Measurements from ENCODE around the gene PSME4. TPM values are rescaled to one million over a fixed set of nuclear protein-coding genes. Genes with fewer than 3 reads are reported as not detected.

Gene PSME4
- total and polyA plus RNA-seq, 2 of the 13 experiments (the other 11 are each of a cell fraction or from before 2014, with no cell fraction given) = 52.1 to 77.8 TPM

DNA sequence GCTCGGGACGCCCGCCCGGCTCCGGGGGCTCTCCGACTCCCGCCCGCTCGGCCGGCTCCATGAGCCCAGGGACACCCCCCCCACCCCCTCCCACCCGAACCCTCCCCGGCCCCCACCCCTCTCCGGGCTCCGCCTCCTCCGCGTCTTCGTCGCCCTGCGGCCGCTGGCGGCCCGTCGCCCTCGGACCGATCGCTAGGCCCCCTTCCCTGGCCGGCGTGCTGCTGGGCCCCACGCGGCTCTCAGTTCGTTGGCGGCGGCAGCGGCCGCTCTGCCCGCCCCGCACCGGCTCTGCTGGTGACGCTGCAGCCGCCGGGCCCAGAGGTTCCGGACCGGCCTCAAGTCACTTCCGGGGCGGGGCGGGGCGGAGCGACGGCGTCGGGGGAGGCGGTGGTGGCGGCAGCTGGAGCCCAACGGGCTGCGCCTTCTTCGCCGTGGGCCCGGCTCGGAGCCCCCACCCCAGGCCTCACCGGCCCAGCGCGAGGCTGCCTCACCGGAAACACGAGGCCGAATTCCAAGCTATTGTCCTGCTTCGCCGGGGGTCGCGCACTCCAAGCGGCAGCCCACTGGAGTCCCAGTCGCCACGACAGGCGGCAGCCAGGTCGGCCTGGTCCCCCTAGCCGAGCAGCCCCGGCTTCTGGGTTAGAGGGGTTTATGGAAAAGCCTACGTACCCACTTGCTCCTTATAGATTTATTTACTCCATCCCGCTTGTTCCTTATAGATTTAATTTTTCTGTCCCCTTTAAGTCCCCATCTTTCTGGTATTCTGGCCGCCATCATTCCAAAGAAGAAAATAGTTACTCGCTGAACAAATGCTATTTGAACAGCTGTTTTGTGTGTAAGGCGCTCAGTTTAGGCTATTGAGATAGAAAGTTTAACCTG, at the start of gene PSME4 (continued):
- TF ChIP-seq MYC (CRISPR knock-in tag; IDR thresholded peaks at IDR 0.05; ENCODE audit: borderline replicate concordance) = peak; percentile 99
- 0 out of 2 replicates have a peak, but pooled peaks have one; percentile 88 for TF ChIP-seq ZNF567 (CRISPR knock-in tag; IDR thresholded peaks at IDR 0.05; ENCODE audit: borderline replicate concordance)
- TF ChIP-seq, protein P1, sequence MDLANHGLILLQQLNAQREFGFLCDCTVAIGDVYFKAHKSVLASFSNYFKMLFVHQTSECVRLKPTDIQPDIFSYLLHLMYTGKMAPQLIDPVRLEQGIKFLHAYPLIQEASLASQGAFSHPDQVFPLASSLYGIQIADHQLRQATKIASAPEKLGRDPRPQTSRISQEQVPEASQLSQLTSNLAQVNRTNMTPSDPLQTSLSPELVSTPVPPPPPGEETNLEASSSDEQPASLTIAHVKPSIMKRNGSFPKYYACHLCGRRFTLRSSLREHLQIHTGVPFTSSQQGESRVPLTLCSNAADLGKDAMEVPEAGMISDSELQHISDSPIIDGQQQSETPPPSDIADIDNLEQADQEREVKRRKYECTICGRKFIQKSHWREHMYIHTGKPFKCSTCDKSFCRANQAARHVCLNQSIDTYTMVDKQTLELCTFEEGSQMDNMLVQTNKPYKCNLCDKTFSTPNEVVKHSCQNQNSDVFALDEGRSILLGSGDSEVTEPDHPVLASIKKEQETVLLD (CRISPR knock-in tag; IDR thresholded peaks at IDR 0.05; ENCODE audit: low read depth) = peak; percentile 95
- TF ChIP-seq ZNF557 (CRISPR knock-in tag; IDR thresholded peaks at IDR 0.05) = peak; percentile 61; the same call in 1 of the 2 replicates
- no peak for TF ChIP-seq CEBPG (CRISPR knock-in tag; IDR thresholded peaks at IDR 0.05)
- no peak for TF ChIP-seq HNRNPLL (IDR thresholded peaks at IDR 0.05; ENCODE audit: low read depth, low read length, poor library complexity, severe bottlenecking)
- no peak for TF ChIP-seq TBP (CRISPR knock-in tag; IDR thresholded peaks at IDR 0.05)
- peak; percentile 78 for TF ChIP-seq MIXL1 (CRISPR knock-in tag; IDR thresholded peaks at IDR 0.05)
- TF ChIP-seq HMG20A (CRISPR knock-in tag; IDR thresholded peaks at IDR 0.05; ENCODE audit: borderline replicate concordance) = peak; percentile 13; the same call in 1 of the 2 replicates
- TF ChIP-seq, protein P2, sequence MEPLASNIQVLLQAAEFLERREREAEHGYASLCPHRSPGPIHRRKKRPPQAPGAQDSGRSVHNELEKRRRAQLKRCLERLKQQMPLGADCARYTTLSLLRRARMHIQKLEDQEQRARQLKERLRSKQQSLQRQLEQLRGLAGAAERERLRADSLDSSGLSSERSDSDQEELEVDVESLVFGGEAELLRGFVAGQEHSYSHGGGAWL (CRISPR knock-in tag; IDR thresholded peaks at IDR 0.05) = peak; percentile 70
- TF ChIP-seq, protein P3, sequence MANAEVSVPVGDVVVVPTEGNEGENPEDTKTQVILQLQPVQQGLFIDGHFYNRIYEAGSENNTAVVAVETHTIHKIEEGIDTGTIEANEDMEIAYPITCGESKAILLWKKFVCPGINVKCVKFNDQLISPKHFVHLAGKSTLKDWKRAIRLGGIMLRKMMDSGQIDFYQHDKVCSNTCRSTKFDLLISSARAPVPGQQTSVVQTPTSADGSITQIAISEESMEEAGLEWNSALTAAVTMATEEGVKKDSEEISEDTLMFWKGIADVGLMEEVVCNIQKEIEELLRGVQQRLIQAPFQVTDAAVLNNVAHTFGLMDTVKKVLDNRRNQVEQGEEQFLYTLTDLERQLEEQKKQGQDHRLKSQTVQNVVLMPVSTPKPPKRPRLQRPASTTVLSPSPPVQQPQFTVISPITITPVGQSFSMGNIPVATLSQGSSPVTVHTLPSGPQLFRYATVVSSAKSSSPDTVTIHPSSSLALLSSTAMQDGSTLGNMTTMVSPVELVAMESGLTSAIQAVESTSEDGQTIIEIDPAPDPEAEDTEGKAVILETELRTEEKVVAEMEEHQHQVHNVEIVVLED (CRISPR knock-in tag; IDR thresholded peaks at IDR 0.05; ENCODE audit: borderline replicate concordance) = peak; percentile 70
- no peak for TF ChIP-seq NFIC (IDR thresholded peaks at IDR 0.05; ENCODE audit: low read length)
- TF ChIP-seq ZNF75D (CRISPR knock-in tag; IDR thresholded peaks at IDR 0.05; ENCODE audit: borderline replicate concordance) = peak; percentile 53; the same call in 1 of the 2 replicates
- no peak for TF ChIP-seq SIX4 (CRISPR knock-in tag; IDR thresholded peaks at IDR 0.05)
- TF ChIP-seq NFE2L1 (CRISPR knock-in tag; IDR thresholded peaks at IDR 0.05; ENCODE audit: borderline replicate concordance) = no peak
- peak; percentile 30; the same call in 1 of the 2 replicates for TF ChIP-seq ZKSCAN8 (CRISPR knock-in tag; IDR thresholded peaks at IDR 0.05; ENCODE audit: borderline replicate concordance)
- peak; percentile 91; the same call in 1 of the 2 replicates for TF ChIP-seq ZNF256 (CRISPR knock-in tag; conservative IDR thresholded peaks at IDR 0.05)
- TF ChIP-seq, protein P4, sequence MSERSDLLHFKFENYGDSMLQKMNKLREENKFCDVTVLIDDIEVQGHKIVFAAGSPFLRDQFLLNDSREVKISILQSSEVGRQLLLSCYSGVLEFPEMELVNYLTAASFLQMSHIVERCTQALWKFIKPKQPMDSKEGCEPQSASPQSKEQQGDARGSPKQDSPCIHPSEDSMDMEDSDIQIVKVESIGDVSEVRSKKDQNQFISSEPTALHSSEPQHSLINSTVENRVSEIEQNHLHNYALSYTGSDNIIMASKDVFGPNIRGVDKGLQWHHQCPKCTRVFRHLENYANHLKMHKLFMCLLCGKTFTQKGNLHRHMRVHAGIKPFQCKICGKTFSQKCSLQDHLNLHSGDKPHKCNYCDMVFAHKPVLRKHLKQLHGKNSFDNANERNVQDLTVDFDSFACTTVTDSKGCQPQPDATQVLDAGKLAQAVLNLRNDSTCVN (CRISPR knock-in tag; IDR thresholded peaks at IDR 0.05; ENCODE audit: borderline replicate concordance) = peak; percentile 89
- peak; percentile 58; the same call in 1 of the 2 replicates for TF ChIP-seq ZNF33B (CRISPR knock-in tag; IDR thresholded peaks at IDR 0.05)
- TF ChIP-seq, protein P5, sequence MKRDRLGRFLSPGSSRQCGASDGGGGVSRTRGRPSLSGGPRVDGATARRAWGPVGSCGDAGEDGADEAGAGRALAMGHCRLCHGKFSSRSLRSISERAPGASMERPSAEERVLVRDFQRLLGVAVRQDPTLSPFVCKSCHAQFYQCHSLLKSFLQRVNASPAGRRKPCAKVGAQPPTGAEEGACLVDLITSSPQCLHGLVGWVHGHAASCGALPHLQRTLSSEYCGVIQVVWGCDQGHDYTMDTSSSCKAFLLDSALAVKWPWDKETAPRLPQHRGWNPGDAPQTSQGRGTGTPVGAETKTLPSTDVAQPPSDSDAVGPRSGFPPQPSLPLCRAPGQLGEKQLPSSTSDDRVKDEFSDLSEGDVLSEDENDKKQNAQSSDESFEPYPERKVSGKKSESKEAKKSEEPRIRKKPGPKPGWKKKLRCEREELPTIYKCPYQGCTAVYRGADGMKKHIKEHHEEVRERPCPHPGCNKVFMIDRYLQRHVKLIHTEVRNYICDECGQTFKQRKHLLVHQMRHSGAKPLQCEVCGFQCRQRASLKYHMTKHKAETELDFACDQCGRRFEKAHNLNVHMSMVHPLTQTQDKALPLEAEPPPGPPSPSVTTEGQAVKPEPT (CRISPR knock-in tag; IDR thresholded peaks at IDR 0.05; ENCODE audit: low read depth) = peak; percentile 82; the same call in 1 of the 2 replicates
- TF ChIP-seq, protein P6, sequence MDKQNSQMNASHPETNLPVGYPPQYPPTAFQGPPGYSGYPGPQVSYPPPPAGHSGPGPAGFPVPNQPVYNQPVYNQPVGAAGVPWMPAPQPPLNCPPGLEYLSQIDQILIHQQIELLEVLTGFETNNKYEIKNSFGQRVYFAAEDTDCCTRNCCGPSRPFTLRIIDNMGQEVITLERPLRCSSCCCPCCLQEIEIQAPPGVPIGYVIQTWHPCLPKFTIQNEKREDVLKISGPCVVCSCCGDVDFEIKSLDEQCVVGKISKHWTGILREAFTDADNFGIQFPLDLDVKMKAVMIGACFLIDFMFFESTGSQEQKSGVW (CRISPR knock-in tag; IDR thresholded peaks at IDR 0.05; ENCODE audit: borderline replicate concordance) = no peak
- TF ChIP-seq ZNF549 (CRISPR knock-in tag; IDR thresholded peaks at IDR 0.05) = peak; percentile 84; the same call in 1 of the 2 replicates

Measured in HepG2 (cell line).